Body of pancreas (tissue), 4 donors: ENCODE data around the gene CCDC33. TPM values are rescaled to one million over a fixed set of nuclear protein-coding genes. Genes with fewer than 3 reads are reported as not detected.

Experiments
- ATAC-seq: fragments of 150-250 bp; one replicate; pipeline ENCODE4 v1.9.1; 2016
- DNase-seq, 4 donors: peaks; one replicate each; pipeline ENCODE4 v3.0.0-alpha.2; 2019
- H3K27ac ChIP-seq, 4 donors: fragments of 200-600 bp; sonication (generic); 1 replicate in 3 of 4; 2 replicates in 1 of 4; pipeline versions ENCODE4 v1.5.1 to v1.6.1; 2016 to 2019; ENCODE audit warnings: mild to moderate bottlenecking in 1 of 4, mixed read lengths in 1 of 4, moderate library complexity in 1 of 4
- H3K27me3 ChIP-seq, 2 donors: fragments of 200-600 bp; sonication (generic); one replicate each; pipeline ENCODE4 v1.6.0; 2016; ENCODE audit warnings: mild to moderate bottlenecking in 1 of 2
- H3K36me3 ChIP-seq, 2 donors: fragments of 200-600 bp; sonication (generic); replicated peaks in 1 of 2; 2 replicates each; pipeline ENCODE4 v1.5.1; 2016; ENCODE audit warnings: low read depth in 2 of 2; ENCODE audit not compliant: insufficient read depth in 1 of 2
- H3K4me1 ChIP-seq: fragments of 200-600 bp; sonication (generic); one replicate; pipeline ENCODE4 v1.6.0; 2016
- H3K4me3 ChIP-seq, 2 donors: fragments of 200-600 bp; sonication (generic); 1 replicate in 1 of 2; 2 replicates in 1 of 2; pipeline ENCODE4 v1.5.1; 2016 to 2019
- H3K9me3 ChIP-seq, 3 donors: fragments of 200-600 bp; sonication (generic); 1 replicate in 2 of 3; 2 replicates in 1 of 3; pipeline ENCODE4 v1.5.1; 2016
- POLR2A ChIP-seq, 3 donors: fragments of 450-650 bp; IDR thresholded peaks; one replicate each; pipeline ENCODE4 v1.6.1; 2016; ENCODE audit warnings: antibody characterized with exemption in 3 of 3, mild to moderate bottlenecking in 2 of 3
- WGBS, 2 donors: methylation state at CpG; one replicate each; pipeline ENCODE4 v1.1.5; 2017; 5-methylcytosine and 5-hydroxymethylcytosine counted together
- intact Hi-C: fragments of 100-400 bp; cut with DNase I; formaldehyde crosslinking; loops from one replicate; pipeline ENCODE4 v1.15.1; 2023
- total RNA-seq, 2 donors: library from RNA; depleted of rRNA; stranded (reverse); fragments of >200 nt; gene quantifications; one replicate each; pipeline ENCODE4 v1.1.0, GENCODE V29; 2016
- TF ChIP-seq, protein P1 (sequence below), 7 experiments: fragments of 450-650 bp in 4 of 7; fragments of 200-600 bp in 3 of 7; sonication (generic) in 3 of 7; IDR thresholded peaks; one replicate each; pipeline ENCODE4 v1.5.1; 2016 to 2019; ENCODE audit warnings: antibody characterized with exemption in 7 of 7

The CCDC33 gene
- total RNA-seq, 2 donors from 2014 or later: not detected

DNA sequence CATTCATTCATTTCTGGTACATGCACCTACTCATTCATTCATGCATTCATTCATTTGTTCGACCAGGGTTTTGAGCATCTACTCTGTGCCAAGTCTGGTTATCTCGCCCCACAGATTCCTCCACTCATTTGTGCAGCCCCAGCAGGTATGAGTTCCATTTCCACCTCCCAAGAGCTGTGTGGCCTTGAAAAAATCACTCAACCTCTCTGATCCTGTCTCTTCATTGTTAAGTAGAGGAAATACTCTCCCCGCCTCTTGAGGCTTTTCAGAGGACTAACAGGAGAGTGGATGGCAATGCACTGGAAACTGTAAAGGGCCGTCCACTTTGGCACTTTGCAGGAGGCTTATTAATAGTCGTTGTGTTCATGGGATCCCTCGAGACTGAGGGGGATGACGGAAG is 69.6 kb downstream of the CCDC33 start:
- Histone ChIP-seq H3K4me1 (no peaks in the 10 kb centered on the region), H3K27me3 (peaks cover 0 to 16% of the 10 kb centered on the region in 2 donors), H3K36me3 (no peaks in the 10 kb centered on the region), H3K9me3 (no peaks in the 10 kb centered on the region), H3K4me3 (no peak overlapping the region), H3K27ac (no peak overlapping the region)
- WGBS, 2 donors: 61 to 72% methylated on average over 7 of the region's 7 CpGs
- DNase-seq (no peak), ATAC-seq (no peak)
- no peak for TF ChIP-seq POLR2A (IDR thresholded peaks at IDR 0.05)
- TF ChIP-seq, protein P1, sequence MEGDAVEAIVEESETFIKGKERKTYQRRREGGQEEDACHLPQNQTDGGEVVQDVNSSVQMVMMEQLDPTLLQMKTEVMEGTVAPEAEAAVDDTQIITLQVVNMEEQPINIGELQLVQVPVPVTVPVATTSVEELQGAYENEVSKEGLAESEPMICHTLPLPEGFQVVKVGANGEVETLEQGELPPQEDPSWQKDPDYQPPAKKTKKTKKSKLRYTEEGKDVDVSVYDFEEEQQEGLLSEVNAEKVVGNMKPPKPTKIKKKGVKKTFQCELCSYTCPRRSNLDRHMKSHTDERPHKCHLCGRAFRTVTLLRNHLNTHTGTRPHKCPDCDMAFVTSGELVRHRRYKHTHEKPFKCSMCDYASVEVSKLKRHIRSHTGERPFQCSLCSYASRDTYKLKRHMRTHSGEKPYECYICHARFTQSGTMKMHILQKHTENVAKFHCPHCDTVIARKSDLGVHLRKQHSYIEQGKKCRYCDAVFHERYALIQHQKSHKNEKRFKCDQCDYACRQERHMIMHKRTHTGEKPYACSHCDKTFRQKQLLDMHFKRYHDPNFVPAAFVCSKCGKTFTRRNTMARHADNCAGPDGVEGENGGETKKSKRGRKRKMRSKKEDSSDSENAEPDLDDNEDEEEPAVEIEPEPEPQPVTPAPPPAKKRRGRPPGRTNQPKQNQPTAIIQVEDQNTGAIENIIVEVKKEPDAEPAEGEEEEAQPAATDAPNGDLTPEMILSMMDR (IDR thresholded peaks at IDR 0.05): no peak
- intact Hi-C loops: loop anchor here (5.0 kb wide), 1 partner anchor 178 kb away; no protein-coding TSS in a partner anchor

DNA sequence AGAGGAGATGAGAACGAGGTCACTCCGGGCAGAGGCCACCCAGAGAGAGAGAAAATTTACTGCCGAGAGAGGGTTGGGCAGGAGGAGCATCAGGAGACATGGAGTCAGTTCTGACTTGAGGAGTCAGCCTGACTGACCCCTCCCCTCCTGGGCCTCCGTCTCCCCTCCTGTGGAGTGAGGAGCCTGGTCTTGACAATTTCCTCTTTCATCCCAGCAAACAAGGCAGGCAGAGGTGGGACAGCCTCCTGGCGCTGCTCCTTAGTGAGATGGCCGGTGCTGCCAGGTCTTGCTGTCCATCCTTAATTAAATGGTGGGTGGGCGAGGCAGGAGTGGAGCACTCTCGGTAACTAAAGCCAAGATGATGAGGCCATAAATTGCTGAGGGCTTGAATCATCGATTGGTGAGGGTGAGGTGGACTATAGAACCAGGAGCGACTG is 70.7 kb downstream of the CCDC33 start:
- intact Hi-C loops: loop anchor here (5.0 kb wide), 1 partner anchor 179 kb away; no protein-coding TSS in a partner anchor
- Histone ChIP-seq H3K9me3 (no peaks in the 10 kb centered on the region), H3K4me3 (no peak overlapping the region), H3K27me3 (peaks cover 0 to 16% of the 10 kb centered on the region in 2 donors), H3K4me1 (no peaks in the 10 kb centered on the region), H3K27ac (no peak overlapping the region), H3K36me3 (no peaks in the 10 kb centered on the region)
- TF ChIP-seq, protein P1 (IDR thresholded peaks at IDR 0.05): no peak
- TF ChIP-seq POLR2A (IDR thresholded peaks at IDR 0.05): no peak
- 25 to 31% methylated on average over 9 to 10 of the region's 10 CpGs for WGBS, 2 donors
- DNase-seq (no peak), ATAC-seq (no peak)

DNA sequence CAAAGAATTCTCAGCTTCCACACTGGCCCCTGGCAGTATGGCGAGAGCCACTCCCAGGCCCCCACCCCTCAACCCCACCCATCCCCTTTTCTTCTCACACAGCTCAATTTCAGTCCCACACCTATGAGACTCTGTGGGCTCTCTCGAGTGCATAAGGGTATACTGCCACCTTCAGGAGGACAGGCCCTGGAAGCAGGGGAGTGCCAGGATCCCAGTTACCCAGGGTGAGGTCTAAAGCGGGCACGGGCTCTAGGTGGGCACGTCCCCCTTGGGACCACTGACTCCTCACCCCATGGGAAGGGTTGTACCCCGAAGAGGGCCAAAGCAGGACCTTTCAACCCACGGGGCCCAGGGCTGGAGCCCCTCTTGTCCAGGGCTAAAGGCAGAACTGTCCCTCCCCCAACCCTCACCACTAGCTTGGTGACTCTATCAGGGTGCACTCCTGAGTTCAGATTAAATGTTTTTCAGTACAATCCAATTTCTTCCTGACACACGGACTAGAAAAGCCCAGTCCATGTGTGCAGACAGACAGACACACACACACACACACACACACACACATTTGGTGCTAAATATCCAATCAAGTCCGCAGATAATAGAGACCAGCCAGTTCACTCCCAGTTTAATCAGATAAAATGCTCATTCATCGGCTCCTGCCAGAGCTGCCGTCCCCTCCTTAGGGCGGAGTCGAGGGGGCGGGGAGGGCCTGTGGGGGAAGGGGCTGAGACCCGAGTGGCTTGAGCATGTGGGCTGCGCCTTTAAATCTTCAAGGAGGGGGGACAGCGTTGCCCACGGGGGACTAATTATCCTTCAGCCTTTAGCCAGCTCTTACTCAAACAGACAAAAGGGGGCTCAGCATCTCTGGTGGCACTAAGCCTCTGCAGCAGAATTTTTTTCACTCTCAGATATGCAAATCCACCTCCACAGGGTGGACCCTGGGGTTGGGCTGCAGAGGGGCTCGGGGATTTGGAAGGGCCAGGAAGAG is 72.0 kb downstream of the CCDC33 start:
- TF ChIP-seq, protein P1 (IDR thresholded peaks at IDR 0.05): peak; percentile 53 to 68 (median 60)
- no peak for TF ChIP-seq POLR2A (IDR thresholded peaks at IDR 0.05)
- Histone ChIP-seq H3K9me3 (no peaks in the 10 kb centered on the region), H3K4me1 (no peaks in the 10 kb centered on the region), H3K36me3 (no peaks in the 10 kb centered on the region), H3K27ac (no peak overlapping the region), H3K27me3 (peaks cover 0 to 9% of the 10 kb centered on the region in 2 donors), H3K4me3 (no peak overlapping the region)
- intact Hi-C loops: loop anchor here (5.0 kb wide), 1 partner anchor 181 kb away; no protein-coding TSS in a partner anchor
- ATAC-seq: peak; percentile 72
- DNase-seq: peak; percentile 59 to 69 (median 64)
- 5 to 10% methylated on average over 12 to 19 of the region's 19 CpGs for WGBS, 2 donors

DNA sequence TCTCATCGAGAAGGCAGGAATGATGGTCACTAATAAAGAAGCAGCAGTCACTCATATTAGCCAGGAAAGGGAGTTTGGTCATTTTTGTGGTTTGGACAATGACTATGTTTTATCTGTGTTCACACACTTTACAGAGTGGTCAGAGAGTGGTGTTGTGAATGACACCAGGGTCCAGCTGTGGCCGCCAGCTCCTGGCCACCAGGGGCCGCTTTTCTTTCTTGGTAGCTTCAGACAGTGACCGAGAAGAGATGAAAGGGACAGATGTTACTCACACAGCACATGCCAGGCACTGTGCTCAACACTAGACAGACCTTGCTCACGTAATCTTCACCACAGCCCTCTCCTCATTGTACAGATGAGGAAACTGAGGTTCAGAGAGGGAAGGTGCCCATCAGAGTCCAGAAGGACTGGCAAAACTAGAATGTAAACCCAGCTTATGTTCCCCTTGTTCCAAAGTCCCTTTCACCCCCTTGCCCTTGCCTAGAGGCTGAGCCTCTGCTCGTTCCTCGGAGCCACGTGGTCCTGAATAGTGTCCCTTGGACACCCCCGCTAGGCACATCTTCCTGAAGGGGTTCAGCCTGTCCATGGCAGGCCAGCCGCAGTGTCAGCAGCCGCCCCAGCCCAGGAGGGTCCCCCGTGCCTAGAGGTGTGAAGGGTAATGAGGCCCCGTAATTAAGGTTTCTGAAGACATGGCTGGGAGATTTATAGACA is 75.8 kb downstream of the CCDC33 start:
- Histone ChIP-seq H3K36me3 (no peaks in the 10 kb centered on the region), H3K27me3 (peaks cover 0 to 6% of the 10 kb centered on the region in 2 donors), H3K4me1 (no peaks in the 10 kb centered on the region), H3K27ac (no peak overlapping the region), H3K9me3 (no peaks in the 10 kb centered on the region), H3K4me3 (no peak overlapping the region)
- no peak for ATAC-seq
- intact Hi-C loops: no loop called here
- DNase-seq: peak in 1 of 4 donors; percentile 24
- WGBS, 2 donors: 39 to 46% methylated on average over 12 to 13 of the region's 13 CpGs
- no peak for TF ChIP-seq POLR2A (IDR thresholded peaks at IDR 0.05)
- TF ChIP-seq, protein P1 (IDR thresholded peaks at IDR 0.05): peak in 2 of 7 experiments; percentile 7 to 17
